ENCODE results near the gene TM4SF18. TPM values are rescaled to one million over a fixed set of nuclear protein-coding genes. Genes with fewer than 3 reads are reported as not detected.
A peak's percentile ranks its signal among the peaks of the same experiment; 100 is the strongest.
"Not testable (repeated sequence)": the region's sequence is repeated elsewhere in the genome, so short reads cannot be mapped to it uniquely, and the experiment has no call there.

Gene TM4SF18
- total RNA-seq (ENCODE audit: unreplicated experiment) = not detected
- long read RNA-seq = 0 reads

GRCh38 chr3:149333176-149333859 lies at the start of gene TM4SF18:
Gene TM4SF18 (minus strand): TSS chr3:149333636. CDS start chr3:149333382, 254 bp downstream.
- H3K27ac Mint-ChIP-seq (ENCODE audit: unreplicated experiment) = no peak within 1 kb of the TSS
- H3K4me3 Mint-ChIP-seq (ENCODE audit: unreplicated experiment) = no peak within 1 kb of the TSS
- DNase-seq = no peak

GRCh38 chr3:149382518-149382917 lies 49.1 kb upstream of the TM4SF18 start:
- no peak overlapping the region for H3K4me3 Mint-ChIP-seq (ENCODE audit: unreplicated experiment)
- no peak overlapping the region for H3K27ac Mint-ChIP-seq (ENCODE audit: unreplicated experiment)
- H3K36me3 Mint-ChIP-seq (ENCODE audit: unreplicated experiment) = peaks cover 7% of the 10 kb centered on the region
- peaks cover 2% of the 10 kb centered on the region for H3K4me1 Mint-ChIP-seq (ENCODE audit: low read depth, unreplicated experiment)
- H3K9me3 Mint-ChIP-seq (ENCODE audit: unreplicated experiment) = peaks cover 16% of the 10 kb centered on the region
- no peak for TF ChIP-seq CTCF (IDR thresholded peaks at IDR 0.05; ENCODE audit: partially characterized antibody, unreplicated experiment)
- H3K27me3 Mint-ChIP-seq (ENCODE audit: unreplicated experiment) = peaks cover 4% of the 10 kb centered on the region
- DNase-seq = no peak

More at GRCh38 chr3:149333176-149333859, at the start of gene TM4SF18:
- Mint-ChIP-seq H3K36me3 (ENCODE audit: unreplicated experiment) (no peaks in the 10 kb centered on the region), H3K9me3 (ENCODE audit: unreplicated experiment) (no peaks in the 10 kb centered on the region), H3K4me1 (ENCODE audit: low read depth, unreplicated experiment) (no peaks in the 10 kb centered on the region), H3K27me3 (ENCODE audit: unreplicated experiment) (no peaks in the 10 kb centered on the region)
- TF ChIP-seq CTCF (IDR thresholded peaks at IDR 0.05; ENCODE audit: partially characterized antibody, unreplicated experiment) = no peak

GRCh38 chr3:149382101-149382467 lies 48.6 kb upstream of the TM4SF18 start:
- Mint-ChIP-seq H3K27ac (ENCODE audit: unreplicated experiment) (no peak overlapping the region), H3K36me3 (ENCODE audit: unreplicated experiment) (peaks cover 7% of the 10 kb centered on the region), H3K27me3 (ENCODE audit: unreplicated experiment) (peaks cover 4% of the 10 kb centered on the region), H3K9me3 (ENCODE audit: unreplicated experiment) (peaks cover 16% of the 10 kb centered on the region), H3K4me1 (ENCODE audit: low read depth, unreplicated experiment) (peaks cover 2% of the 10 kb centered on the region), H3K4me3 (ENCODE audit: unreplicated experiment) (no peak overlapping the region)
- TF ChIP-seq CTCF (IDR thresholded peaks at IDR 0.05; ENCODE audit: partially characterized antibody, unreplicated experiment) = no peak
- no peak for DNase-seq

- no peaks in the 10 kb centered on the region for H3K4me1 Mint-ChIP-seq (ENCODE audit: low read depth, unreplicated experiment)
These were observed 48.0 kb upstream of the TM4SF18 start for GRCh38 chr3:149381173-149382100.

GRCh38 chr3:149380220-149380619 lies 46.8 kb upstream of the TM4SF18 start:
- not testable (repeated sequence) for H3K4me3 Mint-ChIP-seq (ENCODE audit: unreplicated experiment); H3K27ac Mint-ChIP-seq (ENCODE audit: unreplicated experiment); H3K36me3 Mint-ChIP-seq (ENCODE audit: unreplicated experiment); H3K27me3 Mint-ChIP-seq (ENCODE audit: unreplicated experiment); H3K4me1 Mint-ChIP-seq (ENCODE audit: low read depth, unreplicated experiment); DNase-seq
- H3K9me3 Mint-ChIP-seq (ENCODE audit: unreplicated experiment) = peaks cover 14% of the 10 kb centered on the region

More at GRCh38 chr3:149381173-149382100, 48.0 kb upstream of the TM4SF18 start:
- peaks cover 7% of the 10 kb centered on the region for H3K36me3 Mint-ChIP-seq (ENCODE audit: unreplicated experiment)
- no peak for TF ChIP-seq CTCF (IDR thresholded peaks at IDR 0.05; ENCODE audit: partially characterized antibody, unreplicated experiment)
- H3K4me3 Mint-ChIP-seq (ENCODE audit: unreplicated experiment) = no peak overlapping the region
- peak overlapping the region; percentile 11 for H3K27ac Mint-ChIP-seq (ENCODE audit: unreplicated experiment)
- no peak for DNase-seq
- peaks cover 14% of the 10 kb centered on the region for H3K9me3 Mint-ChIP-seq (ENCODE audit: unreplicated experiment)
- peaks cover 4% of the 10 kb centered on the region for H3K27me3 Mint-ChIP-seq (ENCODE audit: unreplicated experiment)

Measured in glutamatergic neuron (in vitro differentiated cells).